ENCODE measurements around the gene OBSCN.

The OBSCN gene

DNA sequence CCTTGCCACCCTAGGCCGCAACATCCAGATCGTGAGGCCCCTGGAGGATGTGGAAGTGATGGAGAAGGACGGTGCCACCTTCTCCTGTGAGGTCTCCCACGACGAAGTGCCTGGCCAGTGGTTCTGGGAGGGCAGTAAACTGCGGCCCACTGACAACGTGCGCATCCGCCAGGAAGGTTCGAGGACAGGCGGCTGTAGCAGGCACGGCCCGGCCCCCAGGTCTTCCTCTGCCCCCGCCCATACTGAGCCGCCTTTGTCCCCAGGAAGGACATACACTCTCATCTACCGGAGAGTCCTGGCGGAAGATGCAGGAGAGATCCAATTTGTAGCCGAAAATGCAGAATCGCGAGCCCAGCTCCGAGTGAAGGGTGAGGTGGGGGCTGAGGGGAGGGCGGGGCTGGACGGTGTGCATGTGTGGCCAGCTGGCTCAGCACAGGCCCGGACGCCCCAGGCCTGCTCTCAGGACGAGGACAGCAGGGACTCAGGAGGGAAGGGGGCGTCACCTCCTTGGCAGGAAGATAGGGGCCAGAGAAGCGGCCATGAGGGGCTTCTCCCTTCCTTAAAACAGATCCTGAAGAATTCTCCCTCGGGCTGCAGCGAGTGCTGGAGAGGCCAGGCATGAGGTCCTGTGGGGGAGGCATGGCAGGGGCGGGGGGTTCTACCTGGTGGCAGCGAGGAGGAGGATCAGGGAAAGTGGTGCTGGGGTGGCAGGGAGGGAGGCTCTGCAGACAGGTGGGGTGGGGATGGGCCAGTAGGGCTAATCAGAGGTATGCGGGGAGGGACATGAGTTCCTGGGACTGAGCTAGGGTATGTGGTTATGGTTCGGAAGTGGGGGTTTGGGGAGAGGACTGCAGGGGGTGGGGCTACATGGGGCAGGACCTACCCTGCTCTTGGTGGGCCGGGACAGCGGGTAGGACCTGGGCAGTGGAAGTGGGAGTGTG is 69.9 kb downstream of the OBSCN start:
- no peak for DNase-seq (ENCODE audit: low read depth, low spot score)

- DNase-seq (ENCODE audit: low read depth, low spot score): no peak
Measured at GRCh38 chr1:228278432-228278941, 70.6 kb downstream of the OBSCN start.

DNA sequence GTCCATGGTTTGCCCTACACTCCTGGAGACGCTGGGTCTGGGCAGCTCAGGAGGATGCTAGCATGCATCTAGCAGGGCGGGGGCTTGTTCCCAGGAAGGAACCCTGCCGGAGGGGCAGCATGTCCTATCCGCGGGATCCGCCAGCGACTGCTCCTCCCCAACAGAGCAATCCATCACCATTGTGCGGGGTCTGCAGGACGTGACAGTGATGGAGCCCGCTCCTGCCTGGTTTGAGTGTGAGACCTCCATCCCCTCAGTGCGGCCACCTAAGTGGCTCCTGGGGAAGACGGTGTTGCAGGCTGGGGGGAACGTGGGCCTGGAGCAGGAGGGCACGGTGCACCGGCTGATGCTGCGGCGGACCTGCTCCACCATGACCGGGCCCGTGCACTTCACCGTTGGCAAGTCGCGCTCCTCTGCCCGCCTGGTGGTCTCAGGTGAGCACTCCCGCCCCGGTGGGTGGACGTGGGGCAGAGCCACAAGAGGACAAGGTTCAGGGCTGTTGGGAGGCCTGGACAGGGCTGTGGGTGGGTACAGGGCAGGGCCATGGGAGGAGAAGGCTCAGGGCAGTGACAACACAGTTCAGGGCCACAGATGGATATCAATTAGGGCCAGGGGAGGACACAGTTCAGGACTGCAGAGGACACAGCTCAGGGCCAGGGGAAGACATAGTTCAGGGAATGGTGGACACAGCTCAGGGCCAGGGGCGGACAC is 71.3 kb downstream of the OBSCN start:
- no peak for DNase-seq (ENCODE audit: low read depth, low spot score)

- no peak for DNase-seq (ENCODE audit: low read depth, low spot score)
Measured at GRCh38 chr1:228279722-228280105, 71.9 kb downstream of the OBSCN start.

DNA sequence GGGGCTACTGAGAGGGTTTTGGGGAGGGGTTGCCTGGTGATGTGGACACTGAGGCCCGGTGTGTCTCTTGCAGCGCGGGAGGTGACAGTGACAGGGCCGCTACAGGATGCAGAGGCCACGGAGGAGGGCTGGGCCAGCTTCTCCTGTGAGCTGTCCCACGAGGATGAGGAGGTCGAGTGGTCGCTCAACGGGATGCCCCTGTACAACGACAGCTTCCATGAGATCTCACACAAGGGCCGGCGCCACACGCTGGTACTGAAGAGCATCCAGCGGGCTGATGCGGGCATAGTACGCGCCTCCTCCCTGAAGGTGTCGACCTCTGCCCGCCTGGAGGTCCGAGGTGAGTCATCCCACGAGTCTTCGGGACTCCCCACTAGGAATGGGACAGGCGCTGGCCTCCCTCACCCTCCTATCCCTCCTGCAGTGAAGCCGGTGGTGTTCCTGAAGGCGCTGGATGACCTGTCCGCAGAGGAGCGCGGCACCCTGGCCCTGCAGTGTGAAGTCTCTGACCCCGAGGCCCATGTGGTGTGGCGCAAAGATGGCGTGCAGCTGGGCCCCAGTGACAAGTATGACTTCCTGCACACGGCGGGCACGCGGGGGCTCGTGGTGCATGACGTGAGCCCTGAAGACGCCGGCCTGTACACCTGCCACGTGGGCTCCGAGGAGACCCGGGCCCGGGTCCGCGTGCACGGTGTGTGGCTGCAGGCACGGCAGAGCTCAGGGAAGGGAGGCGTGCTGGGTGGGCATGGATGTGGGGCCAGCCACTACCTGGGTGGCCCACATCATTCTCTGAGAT is 72.5 kb downstream of the OBSCN start:
- DNase-seq (ENCODE audit: low read depth, low spot score): no peak

GRCh38 chr1:228280961-228281591 is 73.2 kb downstream of the OBSCN start:
- no peak for DNase-seq (ENCODE audit: low read depth, low spot score)

- no peak for DNase-seq (ENCODE audit: low read depth, low spot score)
Measured at GRCh38 chr1:228281631-228282328, 73.9 kb downstream of the OBSCN start.

DNA sequence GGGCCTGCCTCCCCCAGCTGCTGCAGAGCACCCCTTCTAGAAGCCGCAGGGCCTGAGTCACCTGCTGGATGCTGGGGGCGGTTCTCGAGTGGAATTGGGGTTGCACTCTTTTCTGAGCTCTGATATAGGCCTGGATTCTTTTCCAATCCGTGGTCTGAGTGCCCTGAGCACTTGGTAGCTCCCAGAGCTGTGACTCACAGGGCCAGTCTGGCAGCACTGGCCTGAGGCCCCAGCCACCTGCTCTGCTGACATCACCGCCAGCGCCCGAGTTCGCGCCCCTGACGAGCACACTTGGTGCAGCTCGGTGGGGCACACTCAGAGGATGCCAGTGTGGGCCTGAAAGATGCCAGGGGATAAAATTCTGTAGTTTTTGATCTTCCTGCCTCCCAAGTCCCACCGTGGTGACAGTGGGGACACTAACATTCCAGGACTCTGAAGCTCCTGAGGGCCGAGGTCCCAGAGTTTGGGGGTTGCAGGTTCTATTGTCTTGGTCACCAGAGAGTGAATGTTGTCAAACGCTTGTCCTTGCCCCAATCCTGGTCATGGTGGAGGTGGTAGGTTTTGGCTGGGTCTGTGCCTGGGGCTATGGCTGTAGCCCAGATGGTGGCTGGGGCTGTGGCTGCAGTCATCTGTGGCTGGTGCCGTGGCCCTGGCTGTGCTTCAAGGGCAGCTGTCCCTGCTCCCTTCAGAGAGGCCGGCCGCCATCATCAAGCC is 74.6 kb downstream of the OBSCN start:
- DNase-seq (ENCODE audit: low read depth, low spot score): no peak

- DNase-seq (ENCODE audit: low read depth, low spot score): no peak
Measured at GRCh38 chr1:228283043-228283371, 75.2 kb downstream of the OBSCN start.

DNA sequence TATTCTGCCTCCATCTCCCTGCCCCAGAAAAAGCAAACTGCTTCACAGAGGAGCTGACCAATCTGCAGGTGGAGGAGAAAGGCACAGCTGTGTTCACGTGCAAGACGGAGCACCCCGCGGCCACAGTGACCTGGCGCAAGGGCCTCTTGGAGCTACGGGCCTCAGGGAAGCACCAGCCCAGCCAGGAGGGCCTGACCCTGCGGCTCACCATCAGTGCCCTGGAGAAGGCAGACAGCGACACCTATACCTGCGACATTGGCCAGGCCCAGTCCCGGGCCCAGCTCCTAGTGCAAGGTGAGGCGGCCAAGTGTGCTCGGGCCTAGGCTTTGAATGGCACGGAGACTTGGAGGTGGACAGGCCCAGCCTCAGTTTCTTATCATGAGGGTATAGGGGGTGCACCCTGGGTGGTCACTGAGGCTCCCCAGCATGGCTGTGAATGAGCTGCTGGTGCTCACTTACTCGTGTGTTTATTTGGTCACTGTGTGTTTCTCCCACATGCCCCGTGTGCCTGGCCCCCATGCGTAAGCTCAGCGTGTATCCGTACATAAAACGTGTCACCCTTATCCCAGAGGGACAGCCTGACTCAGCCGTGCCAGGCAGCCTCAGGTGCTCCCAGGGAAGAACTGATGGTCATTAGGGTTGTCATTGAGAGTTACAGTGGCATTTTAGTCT is 75.8 kb downstream of the OBSCN start:
- no peak for DNase-seq (ENCODE audit: low read depth, low spot score)

DNA sequence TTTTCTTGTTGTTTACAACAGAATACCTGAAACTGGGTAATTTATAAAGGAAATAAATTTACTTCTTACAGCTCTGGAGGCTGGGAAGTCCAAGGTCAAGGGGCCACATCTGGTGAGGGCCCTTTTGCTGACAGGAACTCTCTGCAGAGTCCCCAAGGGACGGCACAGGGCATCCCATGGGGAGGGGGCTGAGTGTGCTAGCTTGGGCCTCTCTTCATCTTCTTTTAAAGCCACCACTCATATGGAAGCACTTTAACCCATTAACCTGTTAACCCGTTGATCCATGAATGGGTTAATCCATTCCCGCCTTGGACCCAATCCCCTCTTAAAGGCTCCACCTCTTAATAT is 76.3 kb downstream of the OBSCN start:
- no peak for DNase-seq (ENCODE audit: low read depth, low spot score)

DNA sequence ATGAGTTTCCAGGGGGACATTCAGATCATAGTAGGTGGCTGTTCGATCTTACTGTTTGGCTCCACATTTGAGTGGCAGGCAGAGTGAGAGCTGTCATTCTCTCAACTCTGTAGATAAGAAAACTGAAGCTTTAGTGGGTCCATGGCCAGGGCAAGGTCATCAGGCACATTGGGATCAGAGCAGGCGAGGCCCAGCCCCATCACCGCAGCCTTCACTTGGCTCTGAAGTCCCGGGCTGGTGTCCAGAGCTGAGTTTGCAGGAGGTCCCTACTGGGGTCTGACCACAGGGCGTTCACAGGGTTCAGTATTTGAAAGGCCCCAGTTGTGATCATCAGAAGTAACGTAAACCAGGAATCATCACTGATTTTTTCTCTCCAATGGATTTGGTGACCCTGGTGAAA is 76.7 kb downstream of the OBSCN start:
- no peak for DNase-seq (ENCODE audit: low read depth, low spot score)

DNA sequence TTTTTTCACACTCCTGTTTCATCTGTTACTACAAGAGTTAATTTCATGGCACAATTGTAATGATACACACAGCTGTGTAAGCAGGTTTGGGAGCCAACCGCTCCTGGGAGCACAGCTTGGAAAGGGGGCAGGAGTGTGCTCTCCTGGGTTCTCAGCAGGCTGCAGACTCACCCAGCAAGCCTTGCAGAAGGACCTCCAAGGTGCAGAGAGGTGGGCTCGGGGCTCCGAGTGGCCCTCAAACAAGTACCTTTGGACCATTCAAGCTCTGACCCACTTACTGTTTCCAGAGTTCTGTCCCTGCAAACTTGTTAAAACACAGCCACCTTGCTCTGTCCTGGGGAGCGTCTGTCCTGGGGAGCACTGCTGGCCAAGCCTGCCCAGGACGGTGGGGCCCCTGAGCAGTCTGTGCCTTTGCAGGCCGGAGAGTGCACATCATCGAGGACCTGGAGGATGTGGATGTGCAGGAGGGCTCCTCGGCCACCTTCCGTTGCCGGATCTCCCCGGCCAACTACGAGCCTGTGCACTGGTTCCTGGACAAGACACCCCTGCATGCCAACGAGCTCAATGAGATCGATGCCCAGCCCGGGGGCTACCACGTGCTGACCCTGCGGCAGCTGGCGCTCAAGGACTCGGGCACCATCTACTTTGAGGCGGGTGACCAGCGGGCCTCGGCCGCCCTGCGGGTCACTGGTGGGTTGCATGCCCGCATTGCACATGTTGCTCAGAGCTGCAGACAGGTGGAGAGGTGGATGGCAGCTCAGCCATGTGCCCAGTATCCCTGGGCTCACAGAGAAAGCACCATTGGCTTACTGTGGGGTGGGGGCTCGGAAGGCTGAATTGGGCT is 78.0 kb downstream of the OBSCN start:
- DNase-seq (ENCODE audit: low read depth, low spot score): no peak

- no peak for DNase-seq (ENCODE audit: low read depth, low spot score)
Measured at GRCh38 chr1:228286505-228287417, 78.9 kb downstream of the OBSCN start.

GRCh38 chr1:228287541-228288425 is 79.9 kb downstream of the OBSCN start:
- no peak for DNase-seq (ENCODE audit: low read depth, low spot score)

DNA sequence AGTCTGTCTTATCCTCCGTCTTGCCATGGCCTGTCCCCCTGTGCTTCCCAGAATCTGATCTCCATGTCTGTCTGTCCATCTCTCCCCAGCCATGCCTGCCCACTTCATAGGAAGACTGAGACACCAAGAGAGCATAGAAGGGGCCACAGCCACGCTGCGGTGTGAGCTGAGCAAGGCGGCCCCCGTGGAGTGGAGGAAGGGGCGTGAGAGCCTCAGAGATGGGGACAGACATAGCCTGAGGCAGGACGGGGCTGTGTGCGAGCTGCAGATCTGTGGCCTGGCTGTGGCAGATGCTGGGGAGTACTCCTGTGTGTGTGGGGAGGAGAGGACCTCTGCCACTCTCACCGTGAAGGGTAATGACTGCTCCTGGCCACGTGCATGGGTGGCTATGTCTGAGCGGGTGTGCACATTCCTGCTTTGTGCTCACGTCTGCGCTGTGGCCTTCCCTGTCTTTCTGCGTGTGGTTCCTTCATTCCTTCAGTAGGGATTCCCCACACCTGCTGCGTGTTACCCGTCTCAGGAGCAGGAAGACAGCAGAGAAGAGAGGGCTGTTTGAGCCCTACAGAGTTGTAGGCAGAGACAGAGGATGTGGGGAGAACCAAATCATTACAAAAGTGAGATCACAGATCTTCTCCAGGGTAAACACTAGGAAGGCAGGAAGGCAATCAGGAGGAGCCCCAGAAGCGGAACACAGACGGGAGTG is 80.8 kb downstream of the OBSCN start:
- no peak for DNase-seq (ENCODE audit: low read depth, low spot score)

All from iPS DF 19.7 (cell line).